Erythroblast (primary cell): ENCODE results near the gene NCOR2.

Experiments
- GATA1 ChIP-seq: IDR thresholded peaks from 2 replicates; pipeline ENCODE4 v1.6.1; 2011; ENCODE audit warnings: low read depth, mild to moderate bottlenecking, control low read depth, low read length, moderate library complexity
- POLR2A ChIP-seq: IDR thresholded peaks from 2 replicates; pipeline ENCODE4 v1.6.1; 2011; ENCODE audit warnings: mild to moderate bottlenecking, low read length

GRCh38 chr12:124525927-124526692 lies 41.3 kb downstream of the NCOR2 start:
- TF ChIP-seq POLR2A, result no peak
- no peak for TF ChIP-seq GATA1
